GM20431 (cell line): ENCODE results near the gene ATP8B1.
"Not testable (repeated sequence)": the region's sequence is repeated elsewhere in the genome, so short reads cannot be mapped to it uniquely, and the experiment has no call there.

Experiments used
- in situ Hi-C: fragments of 300-500 bp; cut with MseI, MboI; formaldehyde crosslinking; loops from one replicate; pipeline ENCODE4 v1.15.0; 2020; ENCODE audit warnings: low sequenced_read_pairs; ENCODE audit not compliant: unreplicated experiment

The ATP8B1 gene

DNA sequence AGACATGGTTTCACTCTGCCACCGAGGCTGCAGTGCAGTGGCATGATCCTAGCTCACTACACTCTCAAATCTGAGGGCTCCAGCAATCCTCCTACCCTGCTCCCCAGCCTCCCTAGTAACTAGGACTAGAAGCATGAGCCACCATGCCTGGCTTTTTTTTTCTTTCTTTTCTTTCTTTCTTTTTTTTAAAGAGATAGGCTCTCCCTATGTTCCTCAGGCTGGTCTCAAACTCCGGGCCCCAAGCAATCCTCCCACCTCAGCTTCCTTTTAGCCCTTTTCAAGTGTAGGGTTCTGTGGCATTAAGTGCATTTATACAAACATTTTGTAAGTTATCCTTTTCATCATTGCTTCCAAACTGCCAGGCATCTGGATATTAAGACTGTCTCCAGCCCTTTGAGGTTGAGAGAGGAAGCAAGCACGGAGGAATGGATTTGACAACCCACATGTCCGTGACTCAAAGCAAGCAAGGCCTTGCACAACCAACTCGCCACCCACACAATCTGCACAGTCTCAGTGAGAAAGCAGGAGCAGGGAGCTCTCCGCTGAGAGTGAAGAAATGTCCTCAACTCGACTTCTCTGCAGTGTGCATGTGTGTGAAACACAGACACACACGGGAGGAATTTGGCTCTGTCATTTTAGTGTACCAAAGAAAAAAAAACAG, 65.6 kb downstream of the ATP8B1 start:
- in situ Hi-C loops: no loop called here

DNA sequence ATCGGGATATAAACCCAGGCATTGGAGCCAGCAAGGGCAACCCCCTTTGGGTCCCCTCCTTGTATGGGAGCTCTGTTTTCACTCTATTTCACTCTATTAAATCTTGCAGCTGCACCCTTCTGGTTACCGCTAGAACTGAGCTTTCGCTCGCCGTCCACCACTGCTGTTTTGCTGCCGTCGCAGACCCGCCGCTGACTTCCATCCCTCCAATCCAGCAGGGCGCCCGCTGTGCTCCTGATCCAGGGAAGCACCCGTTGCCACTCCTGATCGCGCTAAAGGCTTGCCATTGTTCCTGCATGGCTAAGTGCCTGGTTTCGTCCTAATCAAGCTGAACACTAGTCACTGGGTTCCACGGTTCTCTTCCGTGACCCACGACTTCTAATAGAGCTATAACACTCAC, 68.1 kb downstream of the ATP8B1 start:
- in situ Hi-C loops: not testable (repeated sequence)

DNA sequence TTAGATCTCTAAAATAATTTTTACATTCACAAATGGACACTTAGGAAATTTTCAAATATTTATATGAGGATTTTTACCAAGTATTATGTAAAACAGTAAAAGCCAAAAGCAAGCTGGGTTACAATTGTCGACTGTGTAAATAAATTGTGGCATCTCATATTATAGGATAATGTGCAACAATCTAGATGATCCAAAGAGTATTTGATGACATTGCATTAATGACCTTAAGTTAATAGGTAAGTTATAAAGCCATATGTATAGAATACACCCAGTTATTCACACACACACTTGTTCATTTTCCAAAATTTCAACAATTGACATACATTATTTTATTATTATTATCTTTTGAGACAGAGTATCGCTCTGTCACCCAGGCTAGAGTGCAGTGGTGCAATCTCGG, 69.3 kb downstream of the ATP8B1 start:
- in situ Hi-C loops: no loop called here

DNA sequence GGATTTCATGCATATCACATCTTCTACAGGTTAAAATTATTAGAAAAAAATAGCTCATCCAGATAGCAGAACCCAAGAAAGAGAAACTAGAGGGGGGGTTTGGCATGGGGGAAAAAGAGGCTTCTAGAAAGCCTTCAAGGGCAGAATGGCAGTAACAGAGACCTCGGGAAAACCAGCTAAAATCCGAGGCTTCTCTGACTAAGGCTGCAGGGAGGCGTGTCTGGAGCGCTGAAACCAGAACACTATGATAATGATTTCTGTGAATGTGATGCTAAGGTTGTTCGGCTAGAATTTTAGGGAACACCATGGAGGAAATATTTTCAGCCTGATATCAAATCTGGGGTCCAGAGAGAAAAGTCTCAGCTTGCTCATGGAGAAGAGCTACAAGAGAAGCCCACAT, 73.0 kb downstream of the ATP8B1 start:
- in situ Hi-C loops: no loop called here

DNA sequence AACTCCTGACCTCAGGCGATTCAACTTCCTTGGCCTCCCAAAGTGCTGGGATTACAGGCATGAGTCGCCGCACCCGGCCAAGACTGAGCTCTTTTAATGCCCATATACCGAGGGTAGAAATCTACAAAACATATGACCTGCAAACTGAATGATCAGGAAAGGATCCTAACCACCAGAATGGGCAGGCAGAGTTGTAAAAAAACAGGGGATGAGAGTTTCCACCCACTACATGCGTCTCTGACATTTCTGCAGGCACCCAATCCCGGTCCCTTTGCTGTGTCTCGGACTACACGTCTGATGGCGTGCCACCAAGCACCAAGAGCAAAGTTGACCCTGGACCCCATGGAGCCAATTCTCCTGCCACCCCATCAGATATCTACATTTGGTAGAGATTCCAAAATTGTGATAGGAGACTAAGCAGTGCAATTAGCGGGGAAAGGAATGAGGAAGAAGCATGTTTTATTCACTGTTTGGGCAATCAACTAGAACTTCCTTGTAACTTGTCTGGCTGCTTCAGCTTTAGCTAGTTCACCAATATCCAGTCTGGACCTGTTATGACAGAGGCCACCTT, 74.1 kb downstream of the ATP8B1 start:
- in situ Hi-C loops: no loop called here

DNA sequence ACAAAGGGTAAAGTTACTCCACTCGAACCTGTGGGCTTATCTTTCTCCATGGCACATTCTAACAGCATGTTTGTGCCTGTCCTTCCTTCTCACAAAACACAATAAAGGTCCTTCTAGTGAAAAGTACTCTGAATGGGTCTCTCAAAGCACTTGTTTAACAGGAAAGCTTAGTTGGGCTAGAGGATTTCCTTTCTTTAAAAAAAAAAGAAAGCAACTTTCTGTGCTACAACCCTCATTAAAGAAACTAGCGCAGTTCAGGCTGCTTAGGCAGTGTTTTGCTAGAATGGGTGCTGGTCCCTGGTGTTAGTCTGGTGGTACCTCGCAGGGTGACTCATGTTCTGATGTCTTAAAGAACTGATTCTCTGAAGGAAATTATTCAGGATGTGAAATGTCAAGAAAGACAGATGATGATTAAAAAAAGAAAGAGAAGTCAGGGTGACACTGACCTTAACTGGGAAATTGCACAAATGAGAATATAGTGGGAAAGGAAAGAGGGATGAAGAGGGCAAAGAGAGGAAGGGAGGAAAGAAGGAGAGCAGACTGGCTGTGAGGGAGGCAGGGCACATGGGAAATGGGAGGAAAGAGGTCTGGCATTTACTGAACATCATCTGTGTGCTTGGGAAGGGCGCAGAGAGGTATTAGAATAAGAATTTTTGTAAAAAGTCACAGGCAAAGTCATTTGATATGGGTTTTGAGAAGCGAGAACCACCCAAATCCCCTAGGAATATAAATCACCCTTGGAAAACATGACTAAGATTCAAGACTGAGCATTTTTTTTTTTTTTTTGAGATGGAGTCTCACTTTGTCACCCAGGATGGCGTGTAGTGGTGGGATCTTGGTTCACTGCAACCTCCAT, 74.9 kb downstream of the ATP8B1 start:
- in situ Hi-C loops: no loop called here

DNA sequence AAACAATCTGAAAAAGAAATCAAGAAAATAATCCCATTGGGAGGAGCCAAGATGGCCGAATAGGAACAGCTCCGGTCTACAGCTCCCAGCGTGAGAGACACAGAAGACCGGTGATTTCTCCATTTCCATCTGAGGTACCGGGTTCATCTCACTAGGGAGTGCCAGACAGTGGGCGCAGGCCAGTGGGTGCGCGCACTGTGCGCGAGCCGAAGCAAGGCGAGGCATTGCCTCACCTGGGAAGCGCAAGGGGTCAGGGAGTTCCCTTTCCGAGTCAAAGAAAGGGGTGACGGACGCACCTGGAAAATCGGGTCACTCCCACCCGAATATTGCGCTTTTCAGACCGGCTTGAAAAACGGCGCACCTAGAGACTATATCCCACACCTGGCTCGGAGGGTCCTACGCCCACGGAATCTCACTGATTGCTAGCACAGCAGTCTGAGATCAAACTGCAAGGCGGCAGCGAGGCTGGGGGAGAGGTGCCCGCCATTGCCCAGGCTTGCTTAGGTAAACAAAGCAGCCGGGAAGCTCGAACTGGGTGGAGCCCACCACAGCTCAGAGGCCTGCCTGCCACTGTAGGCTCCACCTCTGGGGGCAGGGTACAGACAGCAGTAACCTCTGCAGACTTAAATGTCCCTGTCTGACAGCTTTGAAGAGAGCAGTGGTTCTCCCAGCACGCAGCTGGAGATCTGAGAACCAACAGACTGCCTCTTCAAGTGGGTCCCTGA, 83.7 kb downstream of the ATP8B1 start:
- in situ Hi-C loops: not testable (repeated sequence)

DNA sequence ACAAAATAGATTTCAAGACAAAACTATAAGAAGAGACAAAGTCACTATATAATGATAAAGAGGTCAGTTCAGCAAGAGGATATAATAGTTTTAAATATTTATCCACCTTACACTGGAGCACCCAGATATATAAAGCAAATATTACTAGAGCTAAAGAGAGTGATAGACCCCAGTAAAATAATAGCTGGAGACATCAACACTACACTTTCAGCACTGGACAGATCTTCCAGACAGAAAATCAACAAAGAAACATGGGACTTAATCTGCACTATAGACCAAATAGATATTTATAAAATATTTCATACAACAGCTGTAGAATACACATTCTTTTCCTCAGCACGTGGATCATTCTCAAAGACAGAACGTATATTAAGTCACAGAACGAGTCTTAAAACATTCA, 86.6 kb downstream of the ATP8B1 start:
- in situ Hi-C loops: no loop called here

DNA sequence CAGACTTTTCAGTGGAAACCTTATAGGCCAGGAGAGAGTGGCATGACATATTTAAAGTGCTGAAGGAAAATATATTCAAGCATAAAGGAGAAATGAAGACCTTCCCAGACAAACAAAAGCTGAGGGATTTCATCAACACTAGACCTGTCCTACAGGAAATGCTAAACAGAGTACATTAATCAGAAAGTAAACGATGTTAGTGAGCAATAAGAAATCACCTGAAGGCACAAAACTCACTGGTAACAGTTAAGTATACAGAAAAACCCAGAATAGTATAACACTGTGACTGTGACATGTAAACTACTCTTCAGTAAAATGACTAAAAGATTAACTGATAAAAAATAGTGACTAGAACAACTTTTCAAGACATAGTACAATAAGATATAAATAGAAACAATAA, 87.4 kb downstream of the ATP8B1 start:
- in situ Hi-C loops: no loop called here

DNA sequence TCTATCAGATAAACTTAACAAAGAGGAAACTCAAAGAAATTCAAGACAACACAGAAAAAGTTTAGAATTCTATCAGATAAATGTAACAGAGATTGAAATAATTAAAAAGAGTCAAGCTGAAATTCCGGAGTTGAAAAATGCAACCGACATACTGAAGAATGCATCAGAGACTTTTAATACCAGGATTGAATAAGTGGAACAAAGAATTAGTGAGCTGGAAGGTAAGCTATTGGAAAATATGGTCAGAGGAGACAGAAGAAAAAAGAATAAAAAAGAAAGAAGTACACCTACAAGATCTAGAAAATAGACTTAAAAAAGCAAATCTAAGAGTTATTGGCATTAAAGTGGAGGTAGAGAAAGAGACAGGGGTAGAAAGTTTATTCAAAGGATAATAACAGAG, 88.0 kb downstream of the ATP8B1 start:
- in situ Hi-C loops: no loop called here

DNA sequence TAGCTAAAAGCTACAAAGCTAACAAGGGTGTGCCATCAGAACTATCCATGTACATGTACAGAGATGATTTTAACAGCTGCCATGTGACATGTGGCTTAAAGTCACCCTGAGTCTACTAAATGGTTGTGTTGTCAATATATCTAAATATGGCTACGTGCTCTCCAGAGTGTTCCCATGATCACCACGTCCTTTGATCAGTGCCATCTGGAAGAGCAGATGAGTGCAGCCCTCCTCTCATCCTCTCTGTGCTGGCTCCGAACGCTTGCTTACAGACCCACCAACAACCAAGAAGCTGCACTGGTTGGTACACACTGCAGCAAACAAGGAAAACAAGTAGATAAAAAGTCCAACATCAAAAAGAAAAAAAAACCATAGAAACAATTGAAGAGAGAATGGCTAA, 92.9 kb downstream of the ATP8B1 start:
- in situ Hi-C loops: no loop called here

DNA sequence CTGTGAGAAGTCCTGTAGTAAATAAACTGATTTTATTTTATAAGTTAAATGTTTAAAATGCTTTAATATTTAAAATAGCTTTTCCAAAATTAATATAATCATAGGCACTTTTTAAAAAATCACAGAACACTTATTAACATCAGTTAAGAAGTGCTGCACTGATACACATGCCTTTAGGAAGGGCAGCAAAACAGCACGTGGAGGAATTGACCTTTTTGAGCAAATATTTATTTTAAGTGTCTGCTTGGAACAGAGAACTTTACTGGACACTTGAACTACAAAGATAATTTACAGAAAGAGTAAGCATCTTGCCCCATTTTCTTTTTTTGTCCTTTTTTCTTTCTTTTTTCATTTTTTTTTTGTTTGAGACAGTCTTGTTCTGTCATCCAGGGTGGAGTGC, 93.8 kb downstream of the ATP8B1 start:
- in situ Hi-C loops: no loop called here

DNA sequence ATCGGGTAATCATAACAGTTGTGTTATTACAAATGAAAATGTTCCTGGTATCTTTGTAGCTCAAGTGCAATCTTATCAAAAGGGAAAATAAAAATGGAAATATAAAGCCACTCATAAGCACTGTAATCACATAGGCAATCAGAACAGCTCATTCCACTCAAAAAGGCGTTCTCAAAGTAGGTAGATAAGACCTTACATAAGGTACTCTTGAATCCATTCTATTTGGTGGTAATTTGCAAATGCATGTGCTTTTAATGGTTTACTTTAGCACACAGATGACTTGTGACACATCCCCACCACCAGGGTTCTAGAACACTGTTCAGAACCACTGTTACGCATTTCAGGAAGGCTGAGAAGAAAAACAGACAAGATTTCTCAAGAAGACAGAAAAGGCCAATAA, 94.8 kb downstream of the ATP8B1 start:
- in situ Hi-C loops: no loop called here

DNA sequence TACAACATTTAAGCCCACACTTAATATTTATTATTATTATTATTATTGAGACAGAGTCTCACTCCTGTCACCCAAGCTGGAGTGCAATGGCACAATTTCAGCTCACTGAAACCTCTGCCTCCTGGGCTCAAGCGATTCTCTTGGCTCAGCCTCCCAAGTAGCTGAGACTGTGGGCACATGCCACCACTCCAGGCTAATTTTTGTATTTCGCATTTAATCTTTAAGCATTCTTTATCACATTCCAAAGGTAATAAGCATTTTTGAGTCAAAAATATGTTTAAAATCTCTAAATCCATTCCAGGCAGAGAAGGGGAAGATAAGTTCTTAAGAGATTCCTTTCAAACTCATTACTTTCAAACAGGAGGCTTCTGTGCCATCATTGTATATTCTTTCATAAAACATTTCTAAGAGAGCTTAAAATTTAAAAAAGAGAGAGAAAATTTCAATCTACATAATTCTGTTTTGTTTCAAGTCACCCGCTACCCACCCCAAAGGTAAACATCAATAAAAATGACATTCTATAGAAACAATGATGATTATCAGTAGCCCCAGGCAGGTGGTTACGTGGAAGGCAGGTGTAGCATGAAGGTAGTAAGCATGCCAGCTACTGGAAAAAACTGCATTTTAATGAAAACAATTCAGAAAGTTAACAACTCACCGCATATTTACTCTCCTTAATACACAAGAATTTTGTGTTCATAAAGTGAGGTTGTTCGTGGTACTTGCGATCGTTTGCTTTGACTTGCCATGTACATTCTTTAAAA, 97.1 kb downstream of the ATP8B1 start:
- in situ Hi-C loops: no loop called here

DNA sequence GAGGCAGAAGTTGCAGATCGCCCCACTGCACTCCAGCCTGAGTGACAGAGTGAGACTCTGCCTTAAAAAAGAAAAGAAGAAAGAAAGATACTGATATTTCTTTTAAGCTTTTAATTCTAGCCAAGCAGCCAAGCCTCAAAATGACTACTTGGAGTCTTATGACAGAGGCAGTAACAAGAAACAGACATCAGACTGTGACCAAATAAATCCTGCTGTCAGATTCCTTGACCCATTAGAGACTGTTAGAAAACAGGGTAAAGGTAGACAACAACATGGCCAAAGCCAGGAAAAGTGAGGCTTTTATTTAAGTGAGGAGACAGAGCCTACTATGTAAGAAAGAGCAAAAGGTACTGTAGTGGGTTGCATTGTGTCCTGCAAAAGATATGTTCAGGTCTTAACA, 98.1 kb downstream of the ATP8B1 start:
- in situ Hi-C loops: no loop called here

DNA sequence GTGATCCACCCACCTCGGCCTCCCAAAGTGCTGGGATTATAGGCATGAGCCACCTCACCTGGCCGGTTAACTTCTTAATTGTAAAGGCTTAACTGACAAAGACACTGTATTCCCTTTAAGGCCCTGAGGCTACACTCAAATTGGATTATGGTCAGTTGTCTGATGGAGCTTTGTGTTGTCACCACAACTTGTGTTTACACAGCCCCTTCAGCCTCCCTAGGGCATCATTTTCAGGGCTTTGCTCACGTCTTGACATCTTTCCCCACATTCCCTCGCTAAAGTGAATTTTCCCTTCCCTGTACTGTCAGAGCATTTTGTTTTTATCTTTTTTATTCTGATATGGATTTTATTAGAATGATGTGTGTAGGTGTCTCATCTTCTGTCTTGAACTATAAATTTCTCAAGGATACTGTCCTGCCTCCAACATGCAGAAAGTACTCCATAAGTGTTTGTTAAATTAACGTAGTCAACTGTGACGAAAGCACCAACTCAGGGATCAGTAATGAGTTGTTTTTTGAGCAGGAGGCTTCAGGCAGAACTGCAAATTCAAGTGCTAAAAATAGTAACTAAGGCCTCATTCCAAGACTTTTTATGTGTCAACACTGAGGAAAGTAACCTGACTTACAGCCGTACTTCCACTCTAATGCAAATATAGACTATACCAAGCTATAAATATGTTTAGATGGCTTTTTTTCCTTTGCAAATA, 104.4 kb downstream of the ATP8B1 start:
- in situ Hi-C loops: no loop called here

DNA sequence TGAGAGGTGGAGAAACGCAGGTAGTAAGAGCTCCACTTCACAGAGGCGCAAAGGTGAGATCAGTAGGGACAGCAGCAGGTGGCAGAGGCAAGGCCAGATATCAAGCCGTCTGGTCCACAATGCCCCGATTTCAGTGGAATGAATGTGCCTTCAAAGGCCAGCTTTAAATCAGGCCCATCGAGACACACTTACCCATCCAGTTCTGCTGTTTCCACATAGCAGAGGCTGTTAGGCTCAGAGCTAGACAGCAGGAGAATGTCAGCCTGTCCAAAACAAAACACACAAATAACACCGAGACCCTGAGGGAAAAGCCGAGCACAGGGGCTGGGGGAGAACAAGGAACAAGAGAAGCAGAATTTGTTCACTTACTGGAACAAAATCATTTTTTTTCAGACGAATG, 105.7 kb downstream of the ATP8B1 start:
- in situ Hi-C loops: no loop called here

DNA sequence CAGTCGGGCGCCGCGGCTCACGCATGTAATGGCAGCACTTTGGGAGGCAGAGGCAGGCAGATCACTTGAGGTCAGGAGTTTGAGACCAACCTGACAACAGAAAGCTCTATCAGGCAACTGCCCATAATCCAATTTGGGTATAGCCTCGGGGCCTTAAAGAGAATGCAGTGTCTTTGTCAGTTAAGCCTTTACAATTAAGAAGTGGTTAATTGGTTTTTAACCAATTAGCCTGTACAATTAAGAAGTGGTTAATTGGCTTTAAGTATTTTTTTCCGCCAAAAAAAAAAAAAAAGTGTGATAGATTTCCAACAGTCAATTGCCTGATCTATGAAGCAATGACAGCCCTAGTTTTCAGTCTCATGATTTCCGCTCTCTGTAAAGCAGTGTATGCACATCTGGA, 106.8 kb downstream of the ATP8B1 start:
- in situ Hi-C loops: no loop called here

DNA sequence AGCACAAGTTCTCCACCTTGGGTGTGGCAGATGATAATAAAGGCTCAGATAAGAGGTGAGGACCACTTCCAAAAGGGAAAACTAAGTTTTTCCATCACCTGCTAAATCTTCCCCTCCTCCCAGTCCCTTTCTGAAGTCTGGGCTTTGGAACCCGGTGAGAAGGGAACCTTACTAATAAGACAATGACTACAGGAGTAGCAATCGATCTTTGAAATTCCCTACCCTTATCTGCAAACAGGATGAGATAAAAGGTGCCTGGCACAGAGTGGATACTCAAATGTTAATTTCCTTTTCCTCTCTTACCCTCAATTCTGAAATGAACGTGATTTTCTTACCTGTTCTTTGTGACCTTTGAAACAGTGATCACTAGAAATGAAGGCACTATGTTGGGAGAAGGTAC, 111.8 kb downstream of the ATP8B1 start:
- in situ Hi-C loops: no loop called here

DNA sequence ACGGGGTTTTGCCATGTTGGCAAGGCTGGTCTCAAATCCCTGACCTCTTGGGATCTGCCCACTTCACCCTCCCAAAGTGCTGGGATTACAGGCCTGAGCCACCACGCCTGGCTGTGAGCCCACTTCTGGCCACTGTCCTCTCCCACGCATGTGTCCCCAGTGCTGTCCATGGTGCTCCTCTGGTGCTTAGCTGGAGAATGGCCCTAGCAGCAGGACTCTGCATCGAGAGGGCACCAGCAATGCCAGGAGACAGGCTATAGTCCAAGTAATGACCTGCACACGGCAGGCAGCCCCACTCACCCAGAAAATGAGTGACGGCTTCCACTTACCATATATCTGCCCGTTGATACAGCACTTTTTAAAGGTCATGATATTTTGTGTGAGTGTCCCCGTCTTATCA, 115.1 kb downstream of the ATP8B1 start:
- in situ Hi-C loops: no loop called here
